Myometrial cell (primary cell): ENCODE measurements around the gene CD300E. TPM values are rescaled to one million over a fixed set of nuclear protein-coding genes. Genes with fewer than 3 reads are reported as not detected.

Experiments
- total RNA-seq: library from RNA; depleted of rRNA; stranded (reverse); fragments of >200 nt; gene quantifications from 2 replicates; pipeline ENCODE4 v1.2.3, GENCODE V29; 2015

CD300E gene
- total RNA-seq: not detected in 2 replicates

GRCh38 chr17:74623693-74624093 is at the start of gene CD300E:
Gene CD300E, minus strand, starts transcription at chr17:74623738. Its CDS starts 117 bp downstream, at chr17:74623621.

GRCh38 chr17:74592087-74592990 is 31.2 kb downstream of the CD300E start, which contains the start of gene CD300LD:
Gene CD300LD, minus strand, starts transcription at chr17:74592283. Its CDS starts 81 bp downstream, at chr17:74592202.

GRCh38 chr17:74567397-74567796 is 56.1 kb downstream of the CD300E start, which contains the start of gene CD300H:
Gene CD300H, minus strand, starts transcription at chr17:74567509.

Other genes starting within 250 kb of the CD300E start
- under 0.01 TPM in 1 of 2 replicates, not detected in the other for gene GPRC5C, start 191.7 kb downstream of the CD300E start, total RNA-seq
- gene CD300A, start 157.1 kb downstream of the CD300E start, total RNA-seq: not detected in 2 replicates
- gene CD300LB, start 92.3 kb downstream of the CD300E start, total RNA-seq: not detected in 2 replicates
- not detected in 2 replicates for gene CD300C, start 77.6 kb downstream of the CD300E start, total RNA-seq
- gene CD300H, start 56.2 kb downstream of the CD300E start, total RNA-seq: not detected in 2 replicates
- not detected in 2 replicates for gene CD300LD, start 31.5 kb downstream of the CD300E start, total RNA-seq
- not detected in 2 replicates for gene CD300LF, start 89.2 kb upstream of the CD300E start, total RNA-seq
- 0.53 TPM in 1 of 2 replicates, not detected in the other for gene RAB37, start 113.5 kb upstream of the CD300E start, total RNA-seq
- gene NHERF1, start 124.9 kb upstream of the CD300E start, total RNA-seq: 35.3 and 42.1 TPM in 2 replicates
- gene NAT9, start 152.6 kb upstream of the CD300E start, total RNA-seq: 26.4 and 32.0 TPM in 2 replicates
- not detected in 2 replicates for gene GRIN2C, start 236.1 kb upstream of the CD300E start, total RNA-seq
- gene FDXR, start 249.3 kb upstream of the CD300E start, total RNA-seq: 48.1 and 52.5 TPM in 2 replicates